WTC11 (cell line): Measurements from ENCODE around the gene GPR63. TPM values are rescaled to one million over a fixed set of nuclear protein-coding genes. Genes with fewer than 3 reads are reported as not detected.

Source experiments
- CBFB ChIP-seq: sonication (generic); formaldehyde crosslinking; IDR thresholded peaks from 2 replicates; pipeline ENCODE4 v1.8.1; 2022; ENCODE audit warnings: mild to moderate bottlenecking, low read depth, missing genetic modification reagents
- CREM ChIP-seq: sonication (generic); formaldehyde crosslinking; IDR thresholded peaks from 2 replicates; pipeline ENCODE4 v1.8.1; 2022; ENCODE audit warnings: mild to moderate bottlenecking, missing genetic modification reagents, moderate library complexity
- ELF4 ChIP-seq: sonication (generic); formaldehyde crosslinking; IDR thresholded peaks from 2 replicates; pipeline ENCODE4 v1.8.1; 2022; ENCODE audit warnings: low read depth, mild to moderate bottlenecking, moderate library complexity, missing genetic modification reagents
- ESRRA ChIP-seq: sonication (generic); formaldehyde crosslinking; IDR thresholded peaks from 2 replicates; pipeline ENCODE4 v1.8.1; 2022; ENCODE audit warnings: mild to moderate bottlenecking, missing genetic modification reagents, borderline replicate concordance
- ETV6 ChIP-seq: sonication (generic); formaldehyde crosslinking; IDR thresholded peaks from 2 replicates; pipeline ENCODE4 v1.8.1; 2022; ENCODE audit warnings: mild to moderate bottlenecking, missing genetic modification reagents
- FOXP1 ChIP-seq: sonication (generic); formaldehyde crosslinking; IDR thresholded peaks from 2 replicates; pipeline ENCODE4 v1.8.0; 2022; ENCODE audit warnings: missing genetic modification reagents, mild to moderate bottlenecking, moderate library complexity, borderline replicate concordance
- MXD4 ChIP-seq: fragments of 250-450 bp; sonication (Bioruptor Pico); IDR thresholded peaks from 2 replicates; pipeline ENCODE4 v1.8.0; 2021; ENCODE audit warnings: mild to moderate bottlenecking, moderate library complexity, borderline replicate concordance
- NFATC4 ChIP-seq: fragments of 250-450 bp; sonication (Bioruptor Pico); IDR thresholded peaks from 2 replicates; pipeline ENCODE4 v1.9.0; 2021; ENCODE audit warnings: mild to moderate bottlenecking
- RELA ChIP-seq: sonication (generic); formaldehyde crosslinking; IDR thresholded peaks from 2 replicates; pipeline ENCODE4 v1.8.1; 2022; ENCODE audit warnings: missing genetic modification reagents, mild to moderate bottlenecking, borderline replicate concordance
- RORB ChIP-seq: fragments of 250-450 bp; sonication (Bioruptor Pico); IDR thresholded peaks from 2 replicates; pipeline ENCODE4 v1.9.0; 2021; ENCODE audit warnings: mild to moderate bottlenecking
- ZNF423 ChIP-seq: fragments of 250-450 bp; sonication (Bioruptor Pico); IDR thresholded peaks from 2 replicates; pipeline ENCODE4 v2.1.2; 2022; ENCODE audit warnings: mild to moderate bottlenecking, moderate library complexity
- total RNA-seq: library from RNA; stranded (reverse); gene quantifications from 3 replicates; pipeline ENCODE4 v1.2.3, GENCODE V29; 2021
- TF ChIP-seq, protein P1 (sequence below): fragments of 250-450 bp; sonication (Bioruptor Pico); conservative IDR thresholded peaks from 2 replicates; pipeline ENCODE4 v1.9.0; 2021; ENCODE audit warnings: mild to moderate bottlenecking
- TF ChIP-seq, protein P2 (sequence below): sonication (generic); formaldehyde crosslinking; IDR thresholded peaks from 2 replicates; pipeline ENCODE4 v1.8.1; 2023; ENCODE audit warnings: mild to moderate bottlenecking, moderate library complexity, missing genetic modification reagents
- TF ChIP-seq, protein P3 (sequence below): sonication (generic); formaldehyde crosslinking; IDR thresholded peaks from 2 replicates; pipeline ENCODE4 v1.8.1; 2022; ENCODE audit warnings: low read depth, mild to moderate bottlenecking, moderate library complexity, missing genetic modification reagents, borderline replicate concordance
- TF ChIP-seq, protein P4 (sequence below): sonication (generic); formaldehyde crosslinking; conservative IDR thresholded peaks from 2 replicates; pipeline ENCODE4 v1.8.1; 2022; ENCODE audit warnings: mild to moderate bottlenecking, missing genetic modification reagents
- TF ChIP-seq, protein P5 (sequence below): fragments of 200-600 bp; IDR thresholded peaks from 2 replicates; pipeline ENCODE4 v1.8.0; 2022; ENCODE audit warnings: antibody characterized with exemption
- TF ChIP-seq, protein P6 (sequence below): sonication (generic); formaldehyde crosslinking; IDR thresholded peaks from 2 replicates; pipeline ENCODE4 v1.8.0; 2023; ENCODE audit warnings: missing genetic modification reagents, mild to moderate bottlenecking, borderline replicate concordance

The GPR63 gene
- total RNA-seq, 1 experiment from 2014 or later: 7.8 TPM

DNA sequence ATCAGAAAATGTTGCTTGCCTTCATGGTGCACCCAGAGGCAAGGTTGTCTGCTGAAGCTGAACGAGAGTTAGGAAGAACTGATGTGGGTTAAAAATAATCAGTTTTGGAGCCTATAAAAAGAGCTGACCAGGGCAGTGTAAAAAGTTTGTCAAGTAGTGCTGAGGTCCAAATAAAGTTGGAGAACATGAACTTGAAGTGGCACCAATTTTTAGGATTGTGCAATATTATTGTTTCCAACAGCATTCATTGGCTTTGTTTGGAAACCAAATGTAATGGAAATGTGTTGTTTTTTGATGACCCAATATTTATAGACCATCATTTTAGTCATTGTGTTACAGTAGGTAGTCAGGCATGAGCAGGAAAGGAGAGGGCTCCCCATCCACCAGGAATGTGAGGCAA lies 55.7 kb downstream of the GPR63 start (continued):
- TF ChIP-seq, protein P1, sequence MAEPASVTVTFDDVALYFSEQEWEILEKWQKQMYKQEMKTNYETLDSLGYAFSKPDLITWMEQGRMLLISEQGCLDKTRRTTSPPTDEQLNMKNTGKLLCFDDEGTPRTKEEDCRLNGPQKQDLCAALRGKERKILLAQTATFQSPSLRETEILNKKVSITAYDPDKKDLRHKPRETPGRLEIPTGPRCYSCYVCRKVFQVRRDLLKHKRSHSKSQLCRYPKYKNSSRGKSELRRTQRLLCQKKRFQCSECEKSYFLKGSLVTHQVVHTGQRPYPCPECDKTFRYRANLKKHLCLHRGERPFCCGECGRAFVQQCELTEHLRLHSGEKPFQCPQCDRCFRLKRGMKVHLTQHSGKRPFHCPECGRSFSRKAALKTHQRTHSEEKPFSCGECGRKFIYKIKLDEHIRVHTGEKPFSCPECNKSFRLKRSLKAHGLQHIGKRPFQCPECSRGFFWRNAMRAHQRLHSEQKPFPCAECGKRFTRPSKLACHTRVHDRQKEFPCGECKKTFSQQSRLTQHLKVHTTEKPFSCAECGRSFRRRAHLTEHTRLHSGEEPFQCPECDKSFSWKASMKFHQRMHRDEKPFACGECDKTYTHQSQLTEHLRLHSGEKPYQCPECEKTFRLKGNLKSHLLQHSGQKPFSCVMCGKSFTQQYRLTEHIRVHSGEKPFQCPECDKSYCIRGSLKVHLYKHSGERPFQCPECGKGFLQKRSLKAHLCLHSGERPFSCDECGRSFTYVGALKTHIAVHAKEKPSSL: no peak
- no peak for TF ChIP-seq RELA (CRISPR knock-in tag)
- no peak for TF ChIP-seq ESRRA (CRISPR knock-in tag)
- no peak for TF ChIP-seq RORB (CRISPR knock-in tag)
- TF ChIP-seq CREM: no peak
- TF ChIP-seq, protein P2, sequence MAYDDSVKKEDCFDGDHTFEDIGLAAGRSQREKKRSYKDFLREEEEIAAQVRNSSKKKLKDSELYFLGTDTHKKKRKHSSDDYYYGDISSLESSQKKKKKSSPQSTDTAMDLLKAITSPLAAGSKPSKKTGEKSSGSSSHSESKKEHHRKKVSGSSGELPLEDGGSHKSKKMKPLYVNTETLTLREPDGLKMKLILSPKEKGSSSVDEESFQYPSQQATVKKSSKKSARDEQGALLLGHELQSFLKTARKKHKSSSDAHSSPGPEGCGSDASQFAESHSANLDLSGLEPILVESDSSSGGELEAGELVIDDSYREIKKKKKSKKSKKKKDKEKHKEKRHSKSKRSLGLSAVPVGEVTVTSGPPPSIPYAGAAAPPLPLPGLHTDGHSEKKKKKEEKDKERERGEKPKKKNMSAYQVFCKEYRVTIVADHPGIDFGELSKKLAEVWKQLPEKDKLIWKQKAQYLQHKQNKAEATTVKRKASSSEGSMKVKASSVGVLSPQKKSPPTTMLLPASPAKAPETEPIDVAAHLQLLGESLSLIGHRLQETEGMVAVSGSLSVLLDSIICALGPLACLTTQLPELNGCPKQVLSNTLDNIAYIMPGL: no peak
- TF ChIP-seq, protein P3, sequence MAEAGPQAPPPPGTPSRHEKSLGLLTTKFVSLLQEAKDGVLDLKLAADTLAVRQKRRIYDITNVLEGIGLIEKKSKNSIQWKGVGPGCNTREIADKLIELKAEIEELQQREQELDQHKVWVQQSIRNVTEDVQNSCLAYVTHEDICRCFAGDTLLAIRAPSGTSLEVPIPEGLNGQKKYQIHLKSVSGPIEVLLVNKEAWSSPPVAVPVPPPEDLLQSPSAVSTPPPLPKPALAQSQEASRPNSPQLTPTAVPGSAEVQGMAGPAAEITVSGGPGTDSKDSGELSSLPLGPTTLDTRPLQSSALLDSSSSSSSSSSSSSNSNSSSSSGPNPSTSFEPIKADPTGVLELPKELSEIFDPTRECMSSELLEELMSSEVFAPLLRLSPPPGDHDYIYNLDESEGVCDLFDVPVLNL (CRISPR knock-in tag): no peak
- no peak for TF ChIP-seq NFATC4 (CRISPR knock-in tag)
- TF ChIP-seq, protein P4, sequence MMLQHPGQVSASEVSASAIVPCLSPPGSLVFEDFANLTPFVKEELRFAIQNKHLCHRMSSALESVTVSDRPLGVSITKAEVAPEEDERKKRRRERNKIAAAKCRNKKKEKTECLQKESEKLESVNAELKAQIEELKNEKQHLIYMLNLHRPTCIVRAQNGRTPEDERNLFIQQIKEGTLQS (CRISPR knock-in tag): no peak
- TF ChIP-seq ELF4 (CRISPR knock-in tag): no peak
- no peak for TF ChIP-seq ZNF423 (CRISPR knock-in tag)
- no peak for TF ChIP-seq MXD4 (CRISPR knock-in tag)
- TF ChIP-seq CBFB (CRISPR knock-in tag): no peak
- no peak for TF ChIP-seq FOXP1 (CRISPR knock-in tag)
- TF ChIP-seq, protein P5, sequence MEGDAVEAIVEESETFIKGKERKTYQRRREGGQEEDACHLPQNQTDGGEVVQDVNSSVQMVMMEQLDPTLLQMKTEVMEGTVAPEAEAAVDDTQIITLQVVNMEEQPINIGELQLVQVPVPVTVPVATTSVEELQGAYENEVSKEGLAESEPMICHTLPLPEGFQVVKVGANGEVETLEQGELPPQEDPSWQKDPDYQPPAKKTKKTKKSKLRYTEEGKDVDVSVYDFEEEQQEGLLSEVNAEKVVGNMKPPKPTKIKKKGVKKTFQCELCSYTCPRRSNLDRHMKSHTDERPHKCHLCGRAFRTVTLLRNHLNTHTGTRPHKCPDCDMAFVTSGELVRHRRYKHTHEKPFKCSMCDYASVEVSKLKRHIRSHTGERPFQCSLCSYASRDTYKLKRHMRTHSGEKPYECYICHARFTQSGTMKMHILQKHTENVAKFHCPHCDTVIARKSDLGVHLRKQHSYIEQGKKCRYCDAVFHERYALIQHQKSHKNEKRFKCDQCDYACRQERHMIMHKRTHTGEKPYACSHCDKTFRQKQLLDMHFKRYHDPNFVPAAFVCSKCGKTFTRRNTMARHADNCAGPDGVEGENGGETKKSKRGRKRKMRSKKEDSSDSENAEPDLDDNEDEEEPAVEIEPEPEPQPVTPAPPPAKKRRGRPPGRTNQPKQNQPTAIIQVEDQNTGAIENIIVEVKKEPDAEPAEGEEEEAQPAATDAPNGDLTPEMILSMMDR: no peak
- no peak for TF ChIP-seq ETV6 (CRISPR knock-in tag)
- TF ChIP-seq, protein P6, sequence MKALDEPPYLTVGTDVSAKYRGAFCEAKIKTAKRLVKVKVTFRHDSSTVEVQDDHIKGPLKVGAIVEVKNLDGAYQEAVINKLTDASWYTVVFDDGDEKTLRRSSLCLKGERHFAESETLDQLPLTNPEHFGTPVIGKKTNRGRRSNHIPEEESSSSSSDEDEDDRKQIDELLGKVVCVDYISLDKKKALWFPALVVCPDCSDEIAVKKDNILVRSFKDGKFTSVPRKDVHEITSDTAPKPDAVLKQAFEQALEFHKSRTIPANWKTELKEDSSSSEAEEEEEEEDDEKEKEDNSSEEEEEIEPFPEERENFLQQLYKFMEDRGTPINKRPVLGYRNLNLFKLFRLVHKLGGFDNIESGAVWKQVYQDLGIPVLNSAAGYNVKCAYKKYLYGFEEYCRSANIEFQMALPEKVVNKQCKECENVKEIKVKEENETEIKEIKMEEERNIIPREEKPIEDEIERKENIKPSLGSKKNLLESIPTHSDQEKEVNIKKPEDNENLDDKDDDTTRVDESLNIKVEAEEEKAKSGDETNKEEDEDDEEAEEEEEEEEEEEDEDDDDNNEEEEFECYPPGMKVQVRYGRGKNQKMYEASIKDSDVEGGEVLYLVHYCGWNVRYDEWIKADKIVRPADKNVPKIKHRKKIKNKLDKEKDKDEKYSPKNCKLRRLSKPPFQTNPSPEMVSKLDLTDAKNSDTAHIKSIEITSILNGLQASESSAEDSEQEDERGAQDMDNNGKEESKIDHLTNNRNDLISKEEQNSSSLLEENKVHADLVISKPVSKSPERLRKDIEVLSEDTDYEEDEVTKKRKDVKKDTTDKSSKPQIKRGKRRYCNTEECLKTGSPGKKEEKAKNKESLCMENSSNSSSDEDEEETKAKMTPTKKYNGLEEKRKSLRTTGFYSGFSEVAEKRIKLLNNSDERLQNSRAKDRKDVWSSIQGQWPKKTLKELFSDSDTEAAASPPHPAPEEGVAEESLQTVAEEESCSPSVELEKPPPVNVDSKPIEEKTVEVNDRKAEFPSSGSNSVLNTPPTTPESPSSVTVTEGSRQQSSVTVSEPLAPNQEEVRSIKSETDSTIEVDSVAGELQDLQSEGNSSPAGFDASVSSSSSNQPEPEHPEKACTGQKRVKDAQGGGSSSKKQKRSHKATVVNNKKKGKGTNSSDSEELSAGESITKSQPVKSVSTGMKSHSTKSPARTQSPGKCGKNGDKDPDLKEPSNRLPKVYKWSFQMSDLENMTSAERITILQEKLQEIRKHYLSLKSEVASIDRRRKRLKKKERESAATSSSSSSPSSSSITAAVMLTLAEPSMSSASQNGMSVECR (CRISPR knock-in tag): no peak
